ENCODE data around the gene SAFB2.

- no peak for TF ChIP-seq REST (IDR thresholded peaks at IDR 0.05; ENCODE audit: insufficient read depth in 1 of 2, low read depth in 2 of 2, low read length in 2 of 2)
- TF ChIP-seq POLR2AphosphoS5 (IDR thresholded peaks at IDR 0.05; ENCODE audit: low read depth, low read length), result no peak
- TF ChIP-seq TAF1 (IDR thresholded peaks at IDR 0.05; ENCODE audit: borderline replicate concordance, insufficient read depth, low read length), result no peak
- no peak for TF ChIP-seq SIN3A (IDR thresholded peaks at IDR 0.05; ENCODE audit: borderline replicate concordance, insufficient read depth, low read length)
Measured at GRCh38 chr19:5654931-5655330, 32.4 kb upstream of the SAFB2 start.

Measured in PFSK-1 (cell line).